HUDEP-2 (cell line): ENCODE data around the gene PAFAH1B1.
"Not testable (repeated sequence)": the region's sequence is repeated elsewhere in the genome, so short reads cannot be mapped to it uniquely, and the experiment has no call there.

Source experiments
- DNase-seq, 76 experiments: peaks; one replicate each; lab custom pipeline; 2025; ENCODE audit not compliant: unreplicated experiment in 76 of 76; lab: John Stamatoyannopoulos, UW

Gene PAFAH1B1

DNA sequence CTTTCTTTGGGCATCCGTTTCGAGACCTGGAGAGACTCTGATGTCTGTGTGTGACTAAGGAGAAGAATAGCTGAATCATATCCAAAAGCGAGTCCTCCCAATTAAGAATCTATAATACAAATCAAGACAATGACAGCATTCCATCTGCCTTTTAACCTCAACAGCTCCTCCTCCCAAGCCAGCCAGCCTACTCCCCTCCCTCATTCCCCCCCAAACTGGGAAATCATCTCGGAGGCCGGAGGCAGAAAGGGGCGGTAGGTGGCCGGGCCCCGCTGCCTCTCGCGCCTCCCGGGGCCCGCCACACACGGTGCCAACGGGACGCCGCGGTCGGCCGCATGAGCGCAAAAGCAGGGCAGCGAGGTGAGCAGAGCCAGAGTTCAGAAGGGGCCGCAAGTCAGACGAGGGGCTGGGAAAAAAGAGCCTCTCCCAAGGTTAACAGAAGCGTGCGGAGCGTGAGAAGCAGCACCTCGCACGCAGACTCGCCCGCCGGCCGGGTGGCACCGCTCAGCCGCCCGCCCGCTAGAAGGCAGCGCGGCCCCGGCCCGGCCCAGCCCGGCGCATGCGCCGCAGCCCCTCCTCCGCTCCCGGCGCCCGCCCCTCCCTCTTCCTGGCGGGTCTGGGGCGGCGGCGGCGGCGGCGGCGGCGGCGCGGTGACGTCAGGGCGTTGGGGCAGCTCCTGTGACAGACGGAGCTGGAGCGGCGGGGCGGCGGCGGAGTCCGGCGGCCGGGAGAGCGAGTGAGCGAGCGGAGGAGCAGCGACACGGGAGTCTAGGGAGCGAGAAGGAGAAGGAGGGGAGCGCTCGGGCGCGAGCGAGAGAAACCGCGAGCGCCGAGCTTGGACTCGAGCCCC is at the start of gene PAFAH1B1:
Gene PAFAH1B1 (plus strand): TSS at position 684 of the 850 bp plus-strand sequence. CDS start 44,635 bp downstream, outside the sequence.
- DNase-seq = peak in 74 of 76 experiments; percentile 32 to 93 (median 84)

DNA sequence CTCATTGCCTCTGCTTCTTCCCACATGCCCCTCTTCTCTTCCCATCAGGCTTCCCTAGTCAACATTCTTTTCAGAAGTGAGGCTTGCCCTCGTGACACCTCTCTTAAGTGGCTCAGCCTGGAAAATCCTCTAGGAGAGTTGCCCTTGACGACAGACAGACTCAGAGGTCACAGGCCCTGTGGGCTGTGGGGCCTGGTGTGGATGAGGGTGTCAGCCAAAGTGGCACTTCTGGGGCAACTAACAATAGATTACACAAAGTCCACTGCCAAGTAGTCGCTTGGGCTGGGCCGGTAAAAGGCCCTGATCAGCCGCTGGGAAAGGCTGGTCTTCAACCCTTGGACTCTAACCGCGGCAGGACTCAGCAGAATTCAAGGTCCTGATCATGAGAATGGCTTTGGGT is 48.1 kb upstream of the PAFAH1B1 start:
- DNase-seq = no peak

DNA sequence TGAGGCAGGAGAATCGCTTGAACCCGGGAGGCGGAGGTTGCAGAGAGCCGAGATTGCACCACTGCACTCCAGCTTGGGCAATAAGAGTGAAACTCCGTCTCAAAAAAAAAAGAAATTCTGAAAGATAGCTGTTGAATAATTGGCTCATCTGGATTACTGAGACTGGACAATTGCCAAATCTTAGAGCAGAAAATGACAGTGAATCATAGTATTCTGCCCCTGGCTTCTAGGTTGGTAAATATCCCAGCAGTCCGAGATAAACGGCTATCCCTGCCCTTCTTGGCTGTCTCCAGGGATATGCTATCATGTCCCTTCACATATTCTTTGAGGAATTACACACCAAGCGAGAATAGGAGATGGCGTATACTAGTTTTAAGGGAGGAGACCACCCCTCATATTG is 46.3 kb upstream of the PAFAH1B1 start:
- peak in 2 of 76 experiments; percentile 4 to 9 for DNase-seq

DNA sequence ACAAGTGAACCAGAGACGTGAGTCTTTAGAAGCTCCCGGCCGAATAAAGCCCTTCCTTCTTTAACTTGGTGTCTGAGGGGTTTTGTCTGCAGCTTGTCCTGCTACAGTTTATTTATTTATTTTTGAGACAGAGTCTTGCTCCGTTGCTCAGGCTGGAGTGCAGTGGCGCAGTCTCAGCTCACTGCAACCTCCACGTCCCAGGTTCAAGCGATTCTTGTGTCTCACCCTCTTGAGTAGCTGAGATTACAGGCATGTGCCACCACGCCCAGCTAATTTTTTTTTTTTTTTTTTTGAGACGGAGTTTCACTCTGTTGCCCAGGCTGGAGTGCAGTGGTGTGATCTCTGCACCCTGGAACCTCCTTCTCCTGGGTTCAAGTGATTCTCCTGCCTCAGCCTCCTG is 45.4 kb upstream of the PAFAH1B1 start:
- not testable (repeated sequence) for DNase-seq

DNA sequence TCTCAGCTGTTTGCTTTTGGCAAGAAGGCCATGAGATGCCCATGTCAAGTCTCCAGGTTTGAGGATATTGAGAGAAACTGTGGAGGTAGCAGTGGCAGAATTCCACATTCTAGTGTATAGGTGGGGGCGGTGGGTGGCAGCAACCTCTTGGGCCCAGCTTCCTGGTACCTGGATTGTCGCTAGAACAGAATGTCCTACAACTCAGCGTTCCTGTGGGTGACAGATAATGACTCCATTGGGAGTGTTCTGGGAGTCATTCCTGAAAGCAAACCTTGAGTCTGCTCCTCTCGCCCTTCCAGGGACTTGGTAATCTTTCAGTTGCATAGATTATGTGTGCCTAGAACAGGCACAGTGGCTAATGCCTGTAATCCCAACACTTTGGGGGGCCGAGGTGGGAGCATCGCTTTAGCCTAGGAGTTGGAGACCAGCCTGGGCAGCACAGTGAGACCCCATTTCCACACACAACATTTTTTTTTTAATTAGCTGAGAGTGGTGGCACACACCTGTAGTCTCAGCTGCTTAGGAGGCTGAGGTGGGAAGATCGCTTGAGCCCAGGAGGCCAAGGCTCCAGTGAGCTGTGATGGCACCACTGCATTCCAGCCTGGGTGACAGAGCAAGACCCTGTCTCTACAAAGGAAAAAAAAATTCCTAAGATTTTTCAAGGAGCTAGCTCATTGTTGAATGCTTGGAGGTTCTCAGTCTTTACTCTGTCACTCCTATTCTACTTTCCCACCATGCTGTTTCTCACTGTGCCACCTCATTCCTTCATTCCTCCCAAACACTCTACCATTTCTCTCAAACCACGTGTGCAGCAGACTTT is 43.9 kb upstream of the PAFAH1B1 start:
- DNase-seq = no peak

DNA sequence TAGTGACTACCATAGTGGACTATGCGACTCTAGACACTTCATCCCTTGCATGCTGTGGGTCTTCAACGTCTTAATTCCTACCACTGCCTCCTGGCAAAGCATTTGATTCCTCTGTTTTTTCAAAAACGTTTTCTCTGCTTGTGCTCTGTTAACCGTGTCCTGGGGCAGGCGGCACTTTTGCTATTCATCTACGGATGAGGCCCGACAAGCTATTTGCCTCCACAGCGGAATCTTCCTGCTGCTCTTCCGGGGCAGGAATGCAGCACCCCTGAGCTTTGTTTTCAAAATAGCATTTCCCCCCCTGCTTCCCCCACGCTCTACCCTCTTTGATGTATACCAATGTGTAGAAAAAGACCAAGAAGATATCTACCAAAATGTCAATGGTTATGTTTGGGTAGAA is 42.0 kb upstream of the PAFAH1B1 start:
- DNase-seq = no peak

DNA sequence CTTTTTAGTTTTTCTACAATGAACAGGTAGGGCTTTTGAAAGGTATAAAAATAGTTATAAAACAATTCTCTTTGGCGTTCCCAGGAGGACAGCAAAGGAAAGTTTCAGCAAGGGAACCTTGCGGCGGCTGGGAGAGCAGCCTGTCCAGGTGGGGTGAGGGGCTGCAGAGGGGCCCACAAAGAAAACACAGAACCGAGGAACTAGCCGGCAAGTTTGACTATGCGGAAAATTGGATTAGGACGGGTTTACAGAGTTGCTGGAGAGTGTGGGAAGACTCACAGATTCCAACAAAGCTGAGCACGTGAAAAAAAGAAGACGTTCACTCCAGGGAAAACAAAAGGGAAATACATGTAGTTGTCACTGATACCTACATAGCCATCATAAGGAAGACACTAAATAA is 41.5 kb upstream of the PAFAH1B1 start:
- no peak for DNase-seq

DNA sequence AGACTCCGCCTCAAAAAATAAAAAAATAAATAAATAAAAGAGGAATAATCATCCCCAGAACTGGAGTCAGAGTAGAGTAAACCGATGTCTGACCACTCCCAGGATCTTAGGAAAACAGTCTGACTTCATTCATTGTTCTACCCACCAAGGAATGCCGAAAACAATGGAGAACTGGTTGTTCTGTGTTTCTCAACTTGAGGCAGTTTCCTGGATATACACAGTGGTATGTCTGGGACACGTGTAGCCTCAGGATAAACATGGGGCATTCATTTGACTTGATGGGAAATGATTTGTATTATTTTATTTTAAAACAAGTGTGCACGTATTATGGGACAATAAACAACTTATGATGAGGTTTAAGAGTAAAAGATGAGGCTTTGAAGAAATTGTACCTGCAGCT is 32.8 kb upstream of the PAFAH1B1 start:
- DNase-seq = no peak

DNA sequence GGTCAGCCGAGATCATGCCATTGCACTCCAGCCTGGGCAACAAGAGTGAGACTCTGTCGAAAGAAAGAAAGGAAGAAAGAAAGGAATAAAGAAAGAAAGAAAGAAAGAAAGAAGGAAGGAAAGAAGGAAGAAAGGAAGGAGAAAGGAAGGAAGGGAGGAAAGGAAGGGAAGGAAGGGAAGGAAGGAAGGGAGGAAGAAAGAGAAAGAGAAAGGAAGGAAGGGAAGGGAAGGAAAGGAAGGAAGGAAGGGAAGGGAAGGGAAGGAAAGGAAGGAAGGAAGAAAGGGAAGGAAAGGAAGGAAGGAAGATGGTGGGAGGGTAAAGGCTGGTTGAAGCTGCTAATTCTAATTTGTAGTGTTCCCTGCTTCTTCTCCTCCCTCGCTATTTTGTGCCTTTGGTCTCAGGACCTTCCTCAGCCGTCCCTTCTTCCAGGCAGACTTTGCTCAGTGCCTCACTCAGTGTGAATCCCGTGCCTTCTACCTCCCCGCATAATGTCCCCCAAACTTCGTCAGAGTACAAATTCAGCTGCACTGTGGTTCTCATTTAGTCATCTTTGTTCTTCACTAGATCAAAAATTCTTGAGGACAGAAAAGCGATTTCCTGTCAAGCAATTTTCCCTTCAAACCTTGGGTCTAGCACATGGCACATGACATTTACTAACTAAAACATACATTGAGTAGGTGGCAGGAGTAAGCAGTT is 31.1 kb upstream of the PAFAH1B1 start:
- no peak for DNase-seq

DNA sequence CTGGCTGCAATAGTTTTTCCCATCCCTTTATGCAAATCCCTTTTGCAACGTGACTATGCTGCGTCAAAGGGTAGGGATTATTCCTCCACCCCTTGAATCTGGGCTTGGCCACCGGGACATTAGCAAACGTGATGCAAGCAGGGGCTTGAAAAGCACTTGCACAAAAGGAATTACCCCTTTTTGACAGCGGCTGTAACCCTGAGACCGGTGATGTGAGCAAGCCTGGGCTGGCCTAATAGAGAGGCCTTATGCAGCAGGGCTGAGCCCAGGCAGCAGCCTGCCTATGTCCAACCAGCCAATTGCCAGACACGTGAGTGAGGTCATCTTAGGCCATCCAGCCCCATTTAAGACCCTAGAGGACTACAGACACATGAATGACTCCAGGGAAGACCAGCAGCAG is 30.4 kb upstream of the PAFAH1B1 start:
- DNase-seq = no peak

DNA sequence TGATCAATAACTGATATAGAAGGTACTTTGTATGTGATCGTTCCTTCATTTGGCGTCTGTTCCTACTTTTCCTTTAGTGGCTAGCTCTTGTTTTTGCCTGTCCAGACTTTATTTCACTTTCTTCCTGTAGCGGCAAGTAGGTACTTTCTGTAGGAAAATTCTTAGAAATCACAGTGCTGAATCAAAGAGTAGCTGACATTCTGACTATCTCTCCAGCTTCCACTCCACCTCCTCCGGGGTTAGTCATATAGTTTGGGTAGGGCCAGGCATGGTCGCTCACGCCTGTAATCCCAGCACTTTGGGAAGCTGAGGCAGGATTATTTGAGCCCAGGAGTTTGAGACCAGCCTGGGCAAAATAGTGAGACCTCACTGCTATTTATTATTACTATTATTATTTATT is 29.9 kb upstream of the PAFAH1B1 start:
- DNase-seq = no peak

DNA sequence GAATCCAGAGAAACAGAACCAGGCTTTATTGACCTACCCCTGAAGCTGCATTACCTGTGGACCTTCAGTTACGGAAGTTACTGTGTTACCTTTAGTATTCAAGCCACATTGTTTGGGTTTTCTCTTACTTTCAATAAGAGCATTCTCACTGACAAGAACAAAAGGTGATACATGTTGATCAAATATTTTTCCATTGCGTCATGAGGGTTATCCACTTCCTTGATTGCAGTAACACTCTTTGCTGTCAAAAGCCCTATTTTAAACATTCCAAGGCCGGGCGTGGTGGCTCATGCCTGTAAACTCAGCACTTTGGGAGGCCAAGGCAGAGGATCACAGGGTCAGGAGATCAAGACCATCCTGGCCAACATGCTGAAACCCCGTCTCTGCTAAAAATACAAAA is 28.6 kb upstream of the PAFAH1B1 start:
- no peak for DNase-seq

DNA sequence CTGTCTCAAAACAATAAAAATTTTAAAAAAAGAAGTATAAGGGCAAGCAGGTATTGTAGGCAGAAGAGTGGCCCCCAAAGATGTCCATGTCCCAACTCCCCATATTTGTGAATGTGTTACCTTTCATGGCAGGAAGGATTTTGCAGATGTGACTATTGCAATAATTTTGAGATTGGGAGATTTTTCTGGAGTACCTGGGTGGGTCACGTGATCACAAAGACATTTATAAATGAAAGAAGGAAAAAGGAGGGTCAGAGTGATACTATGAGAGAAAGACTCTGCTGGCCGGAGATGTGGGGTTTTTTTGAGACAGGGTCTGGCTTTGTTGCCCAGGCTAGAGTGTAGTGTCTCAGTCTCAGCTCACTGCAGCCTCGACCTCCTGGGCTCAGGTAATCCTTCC is 27.4 kb upstream of the PAFAH1B1 start:
- no peak for DNase-seq

DNA sequence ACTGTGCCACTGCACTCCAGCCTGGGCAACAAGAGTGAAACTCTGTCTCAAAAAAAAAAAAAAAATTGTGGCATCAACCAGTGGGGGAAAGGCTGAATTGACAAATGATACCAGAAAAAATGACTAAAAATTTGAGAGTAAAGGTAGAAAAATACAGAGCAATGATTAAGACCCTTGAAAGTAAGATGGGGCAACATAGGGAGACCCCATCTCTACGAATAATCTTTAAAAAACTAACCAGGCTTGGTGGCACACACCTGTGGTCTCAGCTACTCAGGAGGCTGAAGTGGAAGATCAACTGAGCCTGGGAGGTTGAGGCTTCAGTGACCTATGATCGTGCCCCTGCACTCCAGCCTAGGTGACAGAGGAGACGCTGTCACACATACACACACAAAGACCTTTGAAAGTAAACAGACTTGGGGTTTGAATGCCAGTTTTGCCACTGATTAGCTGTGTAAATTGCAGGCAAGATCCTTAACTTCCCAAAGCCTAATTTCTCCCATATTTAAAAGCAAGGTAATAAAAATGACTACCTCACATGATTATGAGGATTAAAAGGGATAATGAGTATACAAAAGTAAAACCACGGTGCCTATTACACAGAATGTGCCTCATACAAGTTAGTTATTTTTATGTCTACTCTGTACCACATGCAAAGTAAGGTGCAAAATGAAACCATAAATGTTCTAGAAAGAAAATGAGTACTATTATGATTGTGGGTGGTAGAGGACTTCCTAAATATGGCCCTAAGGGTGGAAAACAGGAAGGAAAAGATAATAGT is 21.7 kb upstream of the PAFAH1B1 start:
- no peak for DNase-seq

DNA sequence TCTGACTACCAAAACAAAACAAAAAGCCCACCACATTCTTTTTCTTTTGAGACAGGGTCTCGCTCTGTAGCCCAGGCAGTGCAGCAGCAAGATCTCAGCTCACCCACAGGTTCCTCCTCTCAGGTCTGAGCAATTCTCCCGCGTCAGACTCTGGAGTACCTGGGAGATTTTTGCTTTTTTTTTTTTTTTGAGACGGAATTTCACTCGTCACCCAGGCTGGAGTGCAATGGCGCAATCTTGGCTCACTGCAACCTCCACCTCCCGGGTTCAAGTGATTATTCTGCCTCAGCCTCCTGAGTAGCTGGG is 21.2 kb upstream of the PAFAH1B1 start:
- DNase-seq = not testable (repeated sequence)

DNA sequence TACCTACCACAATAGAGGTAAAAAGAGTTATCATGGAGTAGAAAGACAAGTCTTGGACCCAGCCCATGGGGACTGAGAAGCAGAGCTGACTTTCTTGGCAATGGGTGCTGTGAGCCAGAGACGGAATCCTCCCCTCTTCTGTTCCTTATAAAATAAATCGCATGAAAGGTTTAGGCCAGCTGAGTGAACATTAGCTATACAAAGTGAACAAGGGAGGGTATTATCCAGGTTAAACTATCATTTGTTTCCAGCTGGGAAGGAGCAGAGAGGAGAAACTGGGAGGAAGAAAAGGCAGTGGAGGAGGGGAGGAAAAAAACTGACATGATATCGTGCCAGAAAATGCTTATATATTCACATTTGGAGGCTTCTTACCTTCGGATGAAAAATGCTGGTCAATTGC is 13.3 kb upstream of the PAFAH1B1 start:
- no peak for DNase-seq

DNA sequence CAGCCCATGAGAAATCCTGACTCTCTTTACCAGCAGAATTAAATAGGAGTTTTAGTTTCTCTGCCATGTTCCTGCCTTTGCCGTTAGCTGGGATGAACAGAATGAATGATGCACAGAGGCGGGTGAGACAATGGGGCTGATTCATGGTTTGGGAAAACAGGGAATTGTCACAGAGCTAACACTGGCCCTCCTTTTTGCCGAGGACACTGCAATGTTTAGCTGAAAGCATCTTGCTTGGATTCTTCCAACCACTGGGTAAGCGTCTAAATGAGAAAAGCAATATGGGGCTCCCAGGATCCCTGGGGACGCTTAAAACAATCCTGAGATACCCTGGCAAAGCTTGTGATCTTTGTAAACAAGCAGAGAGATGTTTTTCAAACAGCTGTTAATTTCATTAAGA is 12.8 kb upstream of the PAFAH1B1 start:
- DNase-seq = no peak

DNA sequence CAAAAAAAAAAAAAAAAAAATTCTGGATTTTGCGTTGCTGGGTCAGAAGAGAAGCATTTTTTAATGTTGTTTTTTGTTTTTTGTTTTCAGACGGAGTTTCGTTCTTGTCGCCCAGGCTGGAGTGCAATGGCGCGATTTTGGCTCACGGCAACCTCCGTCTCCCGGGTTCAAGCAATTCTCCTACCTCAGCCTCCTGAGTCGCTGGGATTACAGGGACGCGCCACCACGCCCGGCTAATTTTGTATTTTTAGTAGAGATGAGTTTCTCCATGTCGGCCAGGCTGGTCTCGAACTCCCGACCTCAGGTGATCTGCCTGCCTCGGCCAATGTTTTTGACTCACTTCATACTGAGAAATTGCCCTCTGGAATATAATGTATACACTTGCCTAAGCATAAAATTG is 11.0 kb upstream of the PAFAH1B1 start:
- no peak for DNase-seq

DNA sequence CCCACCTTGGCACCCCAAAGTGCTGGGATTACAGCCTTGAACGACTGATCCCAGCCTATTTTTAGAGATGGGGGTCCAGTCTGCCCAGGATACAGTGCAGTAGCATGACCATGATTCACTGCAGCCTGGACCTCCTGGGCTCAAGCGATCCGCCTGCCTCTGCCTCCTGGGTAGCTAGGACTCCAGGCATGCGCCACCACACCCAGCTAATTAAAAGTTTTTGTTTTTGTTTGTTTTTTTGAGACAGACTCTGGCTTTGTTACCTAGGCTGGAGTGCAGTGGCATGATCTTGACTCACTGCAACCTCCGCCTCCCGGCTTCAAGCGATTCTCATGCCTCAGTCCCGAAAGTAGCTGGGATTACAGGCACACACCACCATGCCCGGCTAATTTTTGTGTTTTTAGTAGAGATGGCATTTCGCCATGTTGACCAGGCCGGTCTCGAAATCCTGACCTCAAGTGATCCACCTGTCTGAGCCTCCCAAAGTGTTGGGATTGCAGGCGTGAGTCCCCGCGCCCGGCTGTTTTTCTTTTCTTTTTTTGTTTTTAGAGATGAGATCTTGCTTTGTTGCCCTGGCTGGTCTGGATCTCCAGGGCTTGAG is 2.3 kb upstream of the PAFAH1B1 start:
- DNase-seq = no peak
